IPS DF 19.7 (cell line): ENCODE measurements around the gene PRORP.
"Not testable (repeated sequence)": the region's sequence is repeated elsewhere in the genome, so short reads cannot be mapped to it uniquely, and the experiment has no call there.

Experiments used
- DNase-seq: peaks from one replicate; pipeline ENCODE4 v3.0.0-alpha.2; 2013; ENCODE audit warnings: low read depth, low spot score

The PRORP gene

DNA sequence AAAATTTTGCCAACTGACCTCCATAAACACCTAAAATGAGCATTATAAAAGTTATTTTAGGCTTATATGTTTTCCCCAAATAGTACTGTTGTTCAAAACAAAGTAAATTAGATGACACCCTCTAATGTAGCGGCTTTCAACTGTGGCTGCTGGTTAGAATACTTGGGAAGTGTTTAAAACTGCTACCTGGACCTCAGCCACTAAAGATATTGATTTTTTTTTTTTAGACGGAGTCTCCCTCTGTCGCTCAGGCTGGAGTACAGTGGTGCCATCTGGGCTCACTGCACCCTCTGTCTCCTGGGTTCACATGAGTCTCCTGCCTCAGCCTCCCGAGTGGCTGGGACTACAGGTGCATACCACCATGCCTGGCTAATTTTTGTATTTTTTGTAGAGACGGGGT, 16.2 kb downstream of the PRORP start:
- DNase-seq = no peak

DNA sequence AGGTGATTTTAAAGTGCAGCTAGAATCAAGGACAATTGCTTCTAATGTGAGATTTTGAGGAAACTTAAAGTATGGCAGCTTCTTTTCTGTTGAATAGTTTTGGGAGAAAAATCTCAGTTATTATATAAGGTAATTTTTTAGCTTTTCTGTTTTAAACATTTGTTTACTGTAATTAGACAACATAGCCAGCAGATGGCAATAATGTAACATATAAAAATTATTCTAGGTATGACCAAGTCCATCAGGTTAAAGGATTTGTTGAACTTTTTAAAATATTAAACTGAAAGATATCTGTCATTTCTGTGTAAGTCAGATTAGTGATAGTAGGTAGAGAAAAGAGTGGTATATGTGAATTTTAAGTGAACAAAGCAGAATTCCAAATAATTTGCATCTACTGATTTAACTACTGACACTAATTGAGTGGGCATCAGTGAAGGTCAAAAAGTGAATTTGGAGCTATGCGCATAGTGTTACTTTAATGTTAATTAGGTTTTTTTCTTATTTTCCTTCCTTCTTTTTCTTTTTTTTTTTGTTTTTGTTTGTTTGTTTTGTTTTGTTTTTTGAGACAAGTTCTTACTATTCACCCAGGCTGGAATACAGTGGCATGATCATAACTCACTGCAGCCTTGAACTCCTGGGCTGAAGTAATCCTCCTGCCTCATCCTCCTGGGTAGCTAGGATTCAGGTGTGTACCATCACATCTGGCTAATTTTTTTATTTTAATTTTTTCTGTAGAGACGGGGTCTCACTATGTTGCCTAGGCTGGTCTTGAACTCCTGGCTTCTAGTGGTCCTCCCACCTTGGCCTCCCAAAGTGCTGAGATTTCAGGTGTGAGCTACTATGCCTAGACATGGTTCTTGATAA, 18.6 kb downstream of the PRORP start:
- DNase-seq = no peak

DNA sequence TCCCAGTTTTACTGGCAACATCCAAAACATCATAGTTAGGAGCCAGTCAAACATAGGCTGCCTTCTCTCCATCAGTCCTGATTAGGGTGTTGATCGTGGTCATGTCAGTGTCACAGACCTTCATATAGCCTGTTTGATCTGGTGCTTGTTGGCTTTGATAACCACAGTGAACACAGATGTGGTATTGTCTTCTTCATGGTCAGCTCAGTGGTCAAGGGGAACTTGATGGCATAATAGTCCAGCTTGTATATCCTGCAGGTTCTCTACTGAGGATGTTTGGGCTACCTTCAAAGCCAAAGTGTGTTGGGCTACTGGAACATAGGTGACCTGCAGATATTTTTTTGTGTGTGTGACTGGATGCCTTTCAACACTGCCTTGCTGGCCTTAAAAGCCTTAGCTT, 21.7 kb downstream of the PRORP start:
- DNase-seq = no peak

DNA sequence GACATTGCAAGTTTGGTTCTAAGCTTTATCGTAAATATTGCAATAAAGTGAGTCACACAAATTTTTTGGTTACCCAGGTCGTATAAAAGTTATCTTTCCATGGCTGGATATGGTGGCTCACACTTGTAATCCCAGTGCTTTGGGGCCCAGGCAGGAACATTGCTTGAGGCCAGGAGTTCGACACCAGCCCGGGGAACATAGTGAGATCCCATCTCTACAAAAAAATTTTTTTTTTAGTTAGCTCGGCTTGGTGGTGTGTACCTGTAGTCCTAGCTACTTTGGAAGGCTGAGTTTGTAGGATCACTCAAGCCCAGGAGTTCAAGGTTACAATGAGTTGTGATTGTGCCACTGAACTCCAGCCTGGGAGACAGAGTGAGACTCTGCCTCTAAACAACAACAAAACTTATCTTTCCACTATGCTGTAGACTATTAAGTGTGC, 24.4 kb downstream of the PRORP start:
- no peak for DNase-seq

DNA sequence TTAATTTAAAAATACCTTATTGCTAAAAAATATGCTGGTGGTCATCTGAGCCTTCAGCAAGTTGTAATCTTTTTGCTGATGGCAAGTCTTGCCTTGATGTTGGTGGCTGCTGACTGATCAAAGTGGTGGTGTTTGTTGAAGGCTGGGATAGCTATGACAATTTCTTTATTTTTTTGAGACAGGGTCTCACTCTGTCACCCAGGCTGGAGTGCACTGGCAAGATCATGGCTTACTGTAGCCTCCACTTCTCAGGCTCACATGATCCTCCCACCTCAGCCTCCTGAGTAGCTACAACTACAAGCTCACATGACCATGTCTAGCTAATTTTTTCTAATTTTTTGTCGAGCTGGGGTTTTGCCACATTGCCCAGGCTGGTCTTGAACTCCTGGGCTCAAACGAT, 24.8 kb downstream of the PRORP start:
- DNase-seq = no peak

DNA sequence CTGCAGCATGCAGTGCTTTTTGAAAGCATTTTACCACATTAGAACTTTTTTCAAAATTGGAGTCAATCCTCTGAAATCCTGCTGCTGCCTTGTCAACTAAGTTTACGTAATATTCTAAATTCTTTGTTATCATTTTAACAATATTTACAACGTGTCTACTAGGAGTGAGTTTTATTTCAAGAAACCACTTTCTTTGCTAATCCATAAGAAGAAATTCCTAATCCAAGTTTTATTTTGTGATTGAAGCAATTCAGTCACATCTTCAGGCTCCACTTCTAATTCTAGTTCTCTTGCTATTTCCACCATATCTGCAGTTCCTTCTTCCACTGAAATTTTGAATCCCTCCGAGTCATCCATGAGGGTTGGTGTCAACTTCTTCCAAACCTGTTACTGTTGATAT, 25.4 kb downstream of the PRORP start:
- DNase-seq = no peak

DNA sequence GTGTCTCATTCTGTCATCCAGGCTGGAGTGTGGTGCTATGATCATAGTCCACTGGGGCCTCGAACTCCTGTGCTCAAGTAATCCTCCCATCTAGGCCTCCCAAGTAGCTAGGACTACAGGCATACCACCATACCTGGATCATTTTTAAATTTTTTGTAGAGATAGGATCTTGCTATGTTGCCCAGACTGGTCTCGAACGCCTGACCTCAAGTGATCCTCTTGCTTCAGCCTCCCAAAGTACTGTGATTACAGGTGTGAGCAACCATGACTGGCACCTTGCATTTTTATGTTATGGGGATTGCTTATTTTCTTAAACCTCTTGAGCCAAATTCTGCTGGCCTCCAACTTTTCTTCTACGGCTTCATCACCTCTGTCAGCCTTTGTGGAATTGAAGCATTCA, 26.9 kb downstream of the PRORP start:
- DNase-seq = no peak

DNA sequence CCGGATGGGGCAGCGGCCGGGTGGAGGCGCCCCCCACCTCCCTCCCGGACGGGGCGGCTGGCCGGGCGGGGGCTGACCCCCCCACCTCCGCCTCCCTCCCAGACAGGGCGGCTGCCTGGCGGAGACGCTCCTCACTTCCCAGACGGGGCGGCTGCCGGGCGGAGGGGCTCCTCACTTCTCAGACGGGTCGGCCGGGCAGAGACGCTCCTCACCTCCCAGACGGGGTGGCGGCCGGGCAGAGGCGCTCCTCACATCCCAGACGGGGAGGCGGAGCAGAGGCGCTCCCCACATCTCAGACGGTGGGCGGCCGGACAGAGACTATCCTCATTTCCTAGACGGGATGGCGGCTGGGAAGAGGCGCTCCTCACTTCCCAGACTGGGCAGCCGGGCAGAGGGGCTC, 30.2 kb downstream of the PRORP start:
- not testable (repeated sequence) for DNase-seq

DNA sequence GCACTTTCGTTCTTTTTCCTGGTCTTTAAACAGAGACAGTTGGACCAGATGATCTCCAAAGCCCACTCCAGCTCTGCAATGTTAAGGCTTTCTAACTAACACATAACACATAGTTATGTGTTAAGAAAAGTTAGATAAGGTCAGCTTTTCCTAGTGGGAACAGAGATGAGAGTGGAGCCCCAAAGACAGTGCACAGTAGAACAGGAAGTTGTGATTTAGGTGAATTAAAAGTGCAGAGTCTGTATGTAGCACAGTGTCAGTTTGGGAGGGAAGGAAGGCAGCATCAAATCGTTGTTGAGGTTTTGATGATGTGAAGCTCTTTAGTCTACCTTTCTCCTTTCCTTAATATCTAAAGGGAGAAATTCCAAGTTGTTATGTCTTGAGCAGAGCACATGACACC, 31.7 kb downstream of the PRORP start:
- DNase-seq = no peak

DNA sequence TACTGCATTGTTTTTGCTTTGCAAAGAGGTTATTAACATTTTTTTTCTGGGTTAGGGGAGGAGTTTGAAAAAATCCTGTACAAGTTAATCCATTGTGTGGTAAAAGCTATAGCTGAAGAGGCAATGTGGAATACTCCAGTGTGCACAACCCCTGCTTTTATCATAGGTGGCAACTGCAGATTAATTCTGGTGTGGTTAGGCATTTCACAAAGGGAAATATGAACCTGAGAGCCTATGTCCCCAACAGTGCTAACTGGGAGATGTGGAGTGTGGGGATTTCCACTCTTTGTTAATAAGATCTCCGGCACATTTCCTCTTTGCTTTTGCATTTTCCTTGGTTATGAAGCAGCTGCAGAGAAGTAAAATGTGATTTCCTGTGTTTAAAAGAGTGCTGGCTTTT, 33.6 kb downstream of the PRORP start:
- DNase-seq = no peak

DNA sequence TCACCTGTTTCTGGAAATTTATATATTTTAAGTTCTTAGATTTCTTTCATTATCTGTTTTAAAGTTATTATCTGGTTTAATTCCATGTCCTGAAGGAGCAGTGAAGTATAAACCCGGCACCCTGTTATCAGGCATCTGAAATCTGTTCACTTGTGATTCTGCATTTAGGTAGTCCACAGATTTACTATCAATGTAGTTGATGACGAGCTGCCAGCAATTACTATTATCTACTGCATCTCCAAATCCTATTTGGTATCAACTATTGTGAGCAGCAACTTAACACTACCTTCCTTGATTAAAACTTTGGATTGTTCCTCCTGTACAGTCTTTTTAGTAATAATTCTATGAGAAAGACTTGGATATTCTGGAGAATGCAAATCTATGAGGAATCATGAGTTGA, 36.1 kb downstream of the PRORP start:
- no peak for DNase-seq

DNA sequence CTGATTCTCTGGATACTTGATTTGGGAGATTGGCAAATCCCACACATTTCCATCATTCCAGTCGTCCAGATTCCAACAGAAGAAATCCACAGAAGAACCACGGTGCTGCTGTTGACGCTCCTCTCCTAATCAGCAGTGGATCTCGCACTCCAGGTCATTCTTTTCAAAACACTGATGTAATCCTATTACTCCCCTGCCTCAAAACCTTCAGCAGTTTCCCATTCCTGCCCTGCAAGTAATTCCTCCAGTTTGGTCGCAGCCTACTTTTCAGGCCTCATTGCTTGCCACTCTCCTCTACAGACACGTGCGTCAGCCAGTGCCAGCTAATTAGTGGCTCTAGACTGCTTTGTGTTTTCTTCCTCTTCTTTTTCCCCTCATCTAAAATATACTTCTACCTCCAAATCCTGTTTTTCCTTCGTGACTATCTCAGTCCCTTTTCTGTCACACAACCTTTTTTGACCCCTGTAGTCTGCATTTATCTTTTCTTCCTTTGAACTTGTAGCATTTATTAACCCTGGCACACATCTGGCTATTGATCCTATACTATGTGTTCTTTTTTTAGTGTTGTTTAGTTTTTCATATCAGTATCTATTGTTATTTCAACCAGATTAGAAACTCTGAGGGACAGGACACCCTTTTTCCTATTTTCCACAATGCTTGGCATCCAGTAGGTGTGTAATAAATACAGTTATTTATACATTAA, 36.8 kb downstream of the PRORP start:
- no peak for DNase-seq

DNA sequence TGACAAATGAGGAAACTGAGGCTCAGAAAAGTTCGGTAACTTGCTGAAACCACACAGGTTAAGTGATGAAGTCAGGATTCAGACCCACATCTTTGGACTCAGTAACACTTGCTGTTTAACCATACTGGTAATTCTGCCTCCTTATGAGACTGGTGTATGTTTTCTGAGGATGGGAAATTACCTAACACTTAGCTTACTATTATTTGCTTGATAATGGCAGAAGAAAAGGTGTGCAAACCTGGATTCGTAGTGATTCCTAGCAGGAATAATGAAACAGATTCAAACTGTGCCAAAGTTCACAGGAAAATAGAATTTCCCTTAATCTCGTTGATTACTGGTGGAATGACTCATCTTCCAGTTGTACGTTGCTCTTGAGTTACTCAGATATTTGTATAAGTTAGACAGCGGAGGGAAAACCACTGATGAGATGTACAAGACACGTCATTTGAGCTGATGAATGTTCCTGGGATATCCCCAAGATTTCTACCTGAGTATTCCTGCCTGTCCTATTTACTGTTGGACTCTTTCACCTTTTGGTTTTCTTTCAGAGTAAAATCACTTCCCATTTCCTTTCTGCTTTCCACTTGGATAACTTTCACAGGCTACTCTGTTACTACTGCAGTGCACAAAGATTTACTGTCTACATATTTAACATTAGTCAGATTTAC, 37.5 kb downstream of the PRORP start:
- no peak for DNase-seq

DNA sequence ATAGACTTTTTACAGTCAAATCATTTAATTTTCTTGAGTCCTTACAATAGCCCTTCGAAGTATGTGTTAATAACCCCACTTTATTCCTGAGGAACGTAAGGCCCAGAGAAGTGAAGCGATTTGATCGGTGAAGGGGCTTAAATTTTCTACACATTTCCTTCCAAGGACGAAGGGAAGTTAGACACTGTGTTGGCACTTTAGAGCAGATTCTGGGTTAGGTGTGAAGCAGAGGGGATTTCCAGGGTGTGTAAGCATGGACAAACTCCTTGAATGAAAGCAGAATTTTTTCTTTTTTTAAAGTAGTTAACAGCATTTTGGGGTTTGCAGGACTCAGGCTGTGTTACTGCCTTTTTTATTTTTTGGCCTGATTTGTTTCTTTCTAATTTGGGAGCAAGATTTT, 38.9 kb downstream of the PRORP start:
- DNase-seq = no peak

DNA sequence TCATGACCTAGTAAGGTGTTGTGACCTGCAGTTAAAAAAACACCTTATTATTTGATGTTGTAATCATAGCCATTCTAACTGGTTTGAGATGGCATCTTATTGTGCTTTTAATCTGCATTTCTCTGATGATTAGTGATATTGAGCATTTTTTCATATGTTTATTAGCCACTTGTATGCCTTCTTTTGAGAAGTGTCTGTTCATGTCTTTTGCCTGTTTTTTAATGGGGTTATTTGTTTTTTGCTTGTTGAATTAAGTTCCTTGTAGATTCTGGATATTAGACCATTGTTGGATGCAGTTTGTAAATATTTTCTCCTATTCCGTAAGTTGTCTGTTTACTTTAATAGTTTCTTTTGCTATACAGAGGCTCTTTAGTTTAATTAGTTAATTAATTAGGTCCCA, 41.0 kb downstream of the PRORP start:
- DNase-seq = no peak

DNA sequence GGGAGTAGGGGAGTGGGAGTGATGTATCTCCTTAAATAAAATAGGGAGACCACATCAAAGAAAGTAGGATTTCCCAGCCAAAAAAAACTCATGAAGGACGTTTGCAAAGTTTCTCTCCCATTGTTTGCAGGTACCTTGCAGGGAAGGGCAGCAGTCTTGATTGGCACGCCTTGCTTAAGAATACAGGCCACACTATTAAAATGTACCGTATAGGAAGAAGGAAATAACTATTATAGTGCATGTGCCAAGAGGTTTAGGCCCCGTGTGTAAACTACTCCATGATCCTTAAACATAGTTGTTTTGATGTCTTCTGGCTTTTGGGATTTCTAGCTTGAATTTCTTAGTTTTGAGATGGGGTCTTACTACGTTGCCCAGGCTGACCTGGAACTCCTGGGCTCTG, 42.5 kb downstream of the PRORP start:
- DNase-seq = no peak

DNA sequence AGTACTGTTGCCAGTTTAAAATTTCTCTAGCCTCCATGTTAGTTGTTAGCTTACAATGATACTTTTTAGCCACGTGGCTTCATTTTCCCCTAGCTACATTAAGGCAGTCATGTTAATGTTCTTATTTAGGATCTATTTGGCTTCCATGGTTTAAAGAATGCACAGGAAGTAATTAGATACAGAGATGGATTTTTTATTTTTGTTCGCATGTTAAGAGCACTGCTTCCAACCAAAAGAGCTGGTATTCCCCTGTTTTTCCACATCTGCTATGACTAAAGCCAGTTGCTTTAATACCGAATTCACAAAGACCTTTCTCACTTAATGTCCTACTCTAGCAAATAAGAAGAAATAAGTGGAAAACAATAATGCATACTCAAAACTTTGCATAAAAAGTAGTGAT, 45.1 kb downstream of the PRORP start:
- DNase-seq = no peak
